ENCODE results near the gene CRB3.

The CRB3 gene

GRCh38 chr19:6470173-6470572, 6.1 kb downstream of the CRB3 start:
- no peak for DNase-seq

- no peak for DNase-seq
These were observed 7.0 kb downstream of the CRB3 start for GRCh38 chr19:6471076-6471475.

GRCh38 chr19:6472713-6473112, 8.6 kb downstream of the CRB3 start:
- DNase-seq: no peak

- DNase-seq: no peak
These were observed 9.6 kb downstream of the CRB3 start for GRCh38 chr19:6473647-6474046.

GRCh38 chr19:6475321-6476108, 11.4 kb downstream of the CRB3 start:
- no peak for DNase-seq

- peak; percentile 87 for DNase-seq
These were observed 12.3 kb downstream of the CRB3 start for GRCh38 chr19:6476155-6476895.

- no peak for DNase-seq
These were observed 12.9 kb downstream of the CRB3 start for GRCh38 chr19:6476896-6477431.

GRCh38 chr19:6478815-6479214, 14.7 kb downstream of the CRB3 start:
- DNase-seq: no peak

GRCh38 chr19:6479836-6480398, 15.8 kb downstream of the CRB3 start:
- no peak for DNase-seq

GRCh38 chr19:6480848-6481415, 16.9 kb downstream of the CRB3 start:
- DNase-seq: no peak

- DNase-seq: peak; percentile 87
These were observed 17.7 kb downstream of the CRB3 start, which contains the start of gene DENND1C for GRCh38 chr19:6481541-6482342. TSS of gene DENND1C (minus strand) at chr19:6481787. CDS start at chr19:6481695, 92 bp downstream.

- no peak for DNase-seq
These were observed 18.2 kb downstream of the CRB3 start for GRCh38 chr19:6482343-6482686.

GRCh38 chr19:6483235-6483634, 19.2 kb downstream of the CRB3 start:
- DNase-seq: no peak

GRCh38 chr19:6484230-6484629, 20.2 kb downstream of the CRB3 start:
- DNase-seq: no peak

- no peak for DNase-seq
These were observed 20.8 kb downstream of the CRB3 start for GRCh38 chr19:6484831-6485230.

GRCh38 chr19:6489278-6490061, 25.4 kb downstream of the CRB3 start:
- DNase-seq: no peak

GRCh38 chr19:6490134-6490533, 26.1 kb downstream of the CRB3 start:
- DNase-seq: no peak

- no peak for DNase-seq
These were observed 27.9 kb downstream of the CRB3 start for GRCh38 chr19:6491802-6492592.

- no peak for DNase-seq
These were observed 30.5 kb downstream of the CRB3 start for GRCh38 chr19:6494438-6495036.

GRCh38 chr19:6495947-6496346, 31.9 kb downstream of the CRB3 start:
- no peak for DNase-seq

Measured in activated effector memory CD4-positive, alpha-beta T cell treated with anti-CD3 and anti-CD28 coated beads, Interleukin-2, amount 50 U/mL, for 16 hours (primary cell).